ENCODE data around the gene TSBP1.

DNA sequence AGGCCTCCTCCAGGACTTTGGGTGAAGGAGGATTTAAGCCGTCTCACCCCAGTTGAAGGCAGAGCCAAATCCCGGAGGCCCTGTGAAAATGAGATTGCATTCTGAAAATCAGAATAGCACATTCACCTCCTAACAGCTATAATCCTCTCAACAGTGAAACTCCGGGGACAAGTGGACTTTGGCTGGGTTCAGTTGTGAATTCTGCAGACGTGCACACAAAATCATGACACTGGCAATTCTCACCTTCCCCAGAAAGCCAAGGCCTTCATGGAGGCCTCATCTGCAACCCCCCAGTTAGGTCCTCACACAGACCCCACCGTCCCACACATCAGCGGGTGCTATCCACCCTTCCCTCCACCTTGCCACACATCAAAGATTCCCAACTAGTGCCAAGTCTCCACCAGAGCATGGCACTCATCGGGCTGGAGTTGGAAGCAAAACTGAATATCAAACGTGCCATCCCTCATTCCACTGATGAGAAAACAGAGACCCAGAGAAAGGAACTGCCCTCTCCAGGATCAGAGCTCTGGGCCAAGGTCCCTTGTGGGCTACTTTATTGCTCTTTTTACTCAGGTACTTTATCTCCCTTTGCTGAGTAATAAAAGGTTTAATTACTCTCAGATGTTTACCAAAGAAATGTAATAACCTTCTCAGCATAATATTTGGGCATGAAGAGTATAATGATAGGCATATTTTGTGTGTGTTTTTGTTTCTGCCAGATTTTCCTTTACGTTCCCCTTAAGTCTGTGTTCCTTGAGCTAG lies 40.0 kb upstream of the TSBP1 start:
- TF ChIP-seq, protein P1, sequence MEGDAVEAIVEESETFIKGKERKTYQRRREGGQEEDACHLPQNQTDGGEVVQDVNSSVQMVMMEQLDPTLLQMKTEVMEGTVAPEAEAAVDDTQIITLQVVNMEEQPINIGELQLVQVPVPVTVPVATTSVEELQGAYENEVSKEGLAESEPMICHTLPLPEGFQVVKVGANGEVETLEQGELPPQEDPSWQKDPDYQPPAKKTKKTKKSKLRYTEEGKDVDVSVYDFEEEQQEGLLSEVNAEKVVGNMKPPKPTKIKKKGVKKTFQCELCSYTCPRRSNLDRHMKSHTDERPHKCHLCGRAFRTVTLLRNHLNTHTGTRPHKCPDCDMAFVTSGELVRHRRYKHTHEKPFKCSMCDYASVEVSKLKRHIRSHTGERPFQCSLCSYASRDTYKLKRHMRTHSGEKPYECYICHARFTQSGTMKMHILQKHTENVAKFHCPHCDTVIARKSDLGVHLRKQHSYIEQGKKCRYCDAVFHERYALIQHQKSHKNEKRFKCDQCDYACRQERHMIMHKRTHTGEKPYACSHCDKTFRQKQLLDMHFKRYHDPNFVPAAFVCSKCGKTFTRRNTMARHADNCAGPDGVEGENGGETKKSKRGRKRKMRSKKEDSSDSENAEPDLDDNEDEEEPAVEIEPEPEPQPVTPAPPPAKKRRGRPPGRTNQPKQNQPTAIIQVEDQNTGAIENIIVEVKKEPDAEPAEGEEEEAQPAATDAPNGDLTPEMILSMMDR (conservative IDR thresholded peaks at IDR 0.05; ENCODE audit: low read length) = no peak
- TF ChIP-seq EZH2phosphoT487 (IDR thresholded peaks at IDR 0.05; ENCODE audit: borderline replicate concordance) = no peak
